Endothelial cell of umbilical vein (primary cell): Measurements from ENCODE around the gene GRIN2D.

Source experiments
- EZH2 ChIP-seq: IDR thresholded peaks from 2 replicates; pipeline ENCODE4 v1.6.1; 2012; ENCODE audit warnings: borderline replicate concordance, low read depth, mild to moderate bottlenecking, moderate library complexity, low read length, inconsistent platforms; ENCODE audit not compliant: severe bottlenecking
- JUN ChIP-seq: IDR thresholded peaks from 2 replicates; pipeline ENCODE4 v1.6.1; 2011; ENCODE audit warnings: borderline replicate concordance, low read depth; ENCODE audit not compliant: insufficient read length, insufficient read depth
- TF ChIP-seq, protein P1 (sequence below), 2 donors: IDR thresholded peaks; 1 replicate in 1 of 2; 2 replicates in 1 of 2; pipeline ENCODE4 v1.5.1; 2011; ENCODE audit warnings: low read length in 2 of 2, mild to moderate bottlenecking in 2 of 2, moderate library complexity in 2 of 2, control low read depth in 1 of 2, inconsistent platforms in 1 of 2, low read depth in 1 of 2; ENCODE audit not compliant: insufficient read depth in 1 of 2; ENCODE audit errors: extremely low read depth in 1 of 2

DNA sequence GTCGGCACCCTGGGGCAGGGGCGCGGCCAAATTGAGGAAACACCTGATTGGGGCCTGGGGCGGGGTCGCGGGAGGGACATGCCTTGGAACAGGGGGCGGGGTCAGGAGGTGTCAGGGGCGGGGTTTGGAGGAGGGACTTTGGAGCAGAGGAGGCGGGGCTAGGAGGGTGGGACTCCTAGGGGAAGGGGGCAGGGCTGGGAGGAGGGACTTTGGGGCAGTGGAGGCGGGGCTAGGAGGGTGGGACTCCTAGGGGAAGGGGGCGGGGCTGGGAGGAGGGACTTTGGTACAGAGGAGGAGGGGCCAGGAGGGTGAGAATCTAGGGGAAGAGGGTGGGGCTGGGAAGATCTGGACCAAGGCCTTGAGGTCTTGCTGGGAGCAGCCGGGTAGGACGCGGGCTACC, 21.9 kb downstream of the GRIN2D start:
- TF ChIP-seq, protein P1, sequence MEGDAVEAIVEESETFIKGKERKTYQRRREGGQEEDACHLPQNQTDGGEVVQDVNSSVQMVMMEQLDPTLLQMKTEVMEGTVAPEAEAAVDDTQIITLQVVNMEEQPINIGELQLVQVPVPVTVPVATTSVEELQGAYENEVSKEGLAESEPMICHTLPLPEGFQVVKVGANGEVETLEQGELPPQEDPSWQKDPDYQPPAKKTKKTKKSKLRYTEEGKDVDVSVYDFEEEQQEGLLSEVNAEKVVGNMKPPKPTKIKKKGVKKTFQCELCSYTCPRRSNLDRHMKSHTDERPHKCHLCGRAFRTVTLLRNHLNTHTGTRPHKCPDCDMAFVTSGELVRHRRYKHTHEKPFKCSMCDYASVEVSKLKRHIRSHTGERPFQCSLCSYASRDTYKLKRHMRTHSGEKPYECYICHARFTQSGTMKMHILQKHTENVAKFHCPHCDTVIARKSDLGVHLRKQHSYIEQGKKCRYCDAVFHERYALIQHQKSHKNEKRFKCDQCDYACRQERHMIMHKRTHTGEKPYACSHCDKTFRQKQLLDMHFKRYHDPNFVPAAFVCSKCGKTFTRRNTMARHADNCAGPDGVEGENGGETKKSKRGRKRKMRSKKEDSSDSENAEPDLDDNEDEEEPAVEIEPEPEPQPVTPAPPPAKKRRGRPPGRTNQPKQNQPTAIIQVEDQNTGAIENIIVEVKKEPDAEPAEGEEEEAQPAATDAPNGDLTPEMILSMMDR (IDR thresholded peaks at IDR 0.05; ENCODE audit: extremely low read depth in 1 of 2, insufficient read depth in 1 of 2, low read depth in 1 of 2, low read length in 2 of 2), result no peak
- TF ChIP-seq EZH2 (no peak), JUN (no peak)
